GM19099 (cell line): ENCODE data around the gene KCNC2.

Experiments
- POLR2A ChIP-seq: IDR thresholded peaks from 3 replicates; pipeline ENCODE4 v1.6.1; 2011; ENCODE audit warnings: low read depth; ENCODE audit not compliant: insufficient read length; ENCODE audit errors: extremely low read depth

The KCNC2 gene

GRCh38 chr12:75041472-75041871 is 168.2 kb downstream of the KCNC2 start:
- TF ChIP-seq POLR2A: no peak

DNA sequence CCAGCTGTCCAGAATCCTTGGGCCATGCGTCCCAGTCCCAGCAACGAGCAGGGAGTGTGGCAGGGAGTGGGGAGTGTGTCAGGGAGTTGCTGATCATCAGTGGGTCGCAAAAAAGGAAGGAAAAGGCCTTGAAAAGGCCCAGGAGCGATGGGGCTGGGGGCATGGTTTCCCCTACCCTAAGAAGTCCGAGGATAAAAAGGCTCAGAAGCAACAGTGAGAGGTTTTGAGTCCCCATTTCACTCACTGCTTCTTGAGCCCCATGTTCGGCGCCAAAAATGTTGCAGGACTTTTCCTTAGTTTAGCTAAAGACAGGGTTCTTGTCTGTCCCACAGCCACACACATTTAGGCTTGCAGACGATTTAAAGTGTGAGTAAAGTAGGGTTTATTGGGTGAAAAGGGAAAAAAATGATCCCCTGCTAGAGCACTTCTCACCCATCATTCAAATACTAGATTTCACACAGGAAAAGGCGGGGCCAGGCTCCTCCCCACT is 189.5 kb downstream of the KCNC2 start:
- TF ChIP-seq POLR2A: no peak

DNA sequence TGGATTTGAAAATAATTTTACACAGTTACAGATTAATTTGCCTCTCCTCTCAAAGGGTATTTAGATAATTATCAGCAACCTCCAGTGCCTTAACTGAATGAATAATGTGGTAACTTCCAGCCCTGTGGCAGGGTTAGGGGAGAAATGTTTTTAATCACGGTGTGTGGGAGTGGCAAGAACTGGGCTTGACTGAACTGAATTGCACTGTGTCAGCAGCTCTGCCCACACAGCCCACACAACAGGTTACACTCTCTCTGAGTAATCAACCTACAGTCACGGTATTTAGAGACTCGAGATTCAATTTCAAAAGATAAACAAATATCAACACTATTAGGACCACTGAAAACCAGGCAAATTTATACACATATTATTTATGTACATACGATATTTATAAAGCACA is 198.5 kb downstream of the KCNC2 start:
- TF ChIP-seq POLR2A: no peak

- TF ChIP-seq POLR2A: no peak
These were observed 202.5 kb downstream of the KCNC2 start for GRCh38 chr12:75007133-75007532.

DNA sequence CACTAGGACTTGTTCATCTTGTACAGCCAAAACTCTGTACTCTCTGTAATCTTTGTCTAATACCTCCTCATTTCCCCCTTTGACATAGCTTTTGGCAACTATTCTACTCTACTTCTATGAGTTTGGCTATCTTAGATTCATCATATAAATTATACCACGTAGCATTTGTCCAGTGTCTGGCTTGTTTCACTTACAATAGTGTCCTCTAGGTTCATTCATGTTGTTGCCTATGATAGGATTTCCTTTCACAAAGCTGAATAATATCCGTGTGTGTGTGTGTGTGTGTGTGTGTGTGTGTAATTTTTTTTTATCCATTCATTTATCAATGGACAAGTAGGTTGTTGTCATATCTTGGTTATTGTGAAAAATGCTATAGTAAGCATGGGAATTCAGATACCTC is 209.5 kb downstream of the KCNC2 start:
- TF ChIP-seq POLR2A: no peak

GRCh38 chr12:74999474-74999873 is 210.2 kb downstream of the KCNC2 start:
- no peak for TF ChIP-seq POLR2A
